Muscle layer of duodenum (tissue), 2 donors: ENCODE measurements around the gene KRTAP10-2.

Experiments
- H3K27ac ChIP-seq: one replicate; pipeline ENCODE4 v1.7.0; 2013; ENCODE audit warnings: mild to moderate bottlenecking, low read length
- H3K27me3 ChIP-seq: one replicate; pipeline ENCODE4 v1.7.0; 2013; ENCODE audit warnings: low read depth, mild to moderate bottlenecking, control low read depth, low read length
- H3K36me3 ChIP-seq, 2 donors: one replicate each; pipeline ENCODE4 v1.7.0; 2013; ENCODE audit warnings: low read length in 2 of 2, control low read depth in 1 of 2, mild to moderate bottlenecking in 1 of 2; ENCODE audit not compliant: insufficient read depth in 2 of 2, control insufficient read depth in 1 of 2
- H3K4me1 ChIP-seq, 2 donors: one replicate each; pipeline ENCODE4 v1.7.0; 2013; ENCODE audit warnings: low read length in 2 of 2, mild to moderate bottlenecking in 2 of 2, control low read depth in 1 of 2, moderate library complexity in 1 of 2; ENCODE audit not compliant: insufficient read depth in 2 of 2, control insufficient read depth in 1 of 2
- H3K4me3 ChIP-seq, 2 donors: one replicate each; pipeline ENCODE4 v1.7.0; 2013; ENCODE audit warnings: low read length in 2 of 2, low read depth in 1 of 2, mild to moderate bottlenecking in 1 of 2
- H3K9me3 ChIP-seq, 2 donors: one replicate each; pipeline ENCODE4 v1.7.0; 2013; ENCODE audit warnings: low read length in 2 of 2, control low read depth in 1 of 2, mild to moderate bottlenecking in 1 of 2; ENCODE audit not compliant: control insufficient read depth in 1 of 2
- donor health status: healthy.

KRTAP10-2 gene

DNA sequence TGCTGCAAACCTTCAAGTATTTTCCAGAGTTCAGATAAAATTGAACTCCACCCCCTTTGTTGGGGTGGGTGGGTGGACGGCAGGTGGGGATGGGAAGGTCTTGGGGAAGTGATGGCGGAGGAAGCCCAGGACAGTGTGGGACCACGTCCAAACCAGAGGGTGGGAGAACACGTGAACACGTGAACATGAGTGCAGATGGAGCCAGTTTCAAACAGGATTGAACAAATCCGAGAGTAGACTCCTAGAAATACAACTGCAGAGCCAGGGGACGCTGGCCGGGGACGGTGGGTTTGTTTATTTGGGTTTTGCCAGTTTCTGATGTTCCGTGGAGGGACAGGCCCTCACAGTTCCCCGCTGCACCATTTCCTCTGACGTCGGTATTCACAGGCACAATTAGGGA, 2.9 kb downstream of the KRTAP10-2 start:
- Histone ChIP-seq H3K4me3 (no peak overlapping the region), H3K27ac (no peak overlapping the region)

DNA sequence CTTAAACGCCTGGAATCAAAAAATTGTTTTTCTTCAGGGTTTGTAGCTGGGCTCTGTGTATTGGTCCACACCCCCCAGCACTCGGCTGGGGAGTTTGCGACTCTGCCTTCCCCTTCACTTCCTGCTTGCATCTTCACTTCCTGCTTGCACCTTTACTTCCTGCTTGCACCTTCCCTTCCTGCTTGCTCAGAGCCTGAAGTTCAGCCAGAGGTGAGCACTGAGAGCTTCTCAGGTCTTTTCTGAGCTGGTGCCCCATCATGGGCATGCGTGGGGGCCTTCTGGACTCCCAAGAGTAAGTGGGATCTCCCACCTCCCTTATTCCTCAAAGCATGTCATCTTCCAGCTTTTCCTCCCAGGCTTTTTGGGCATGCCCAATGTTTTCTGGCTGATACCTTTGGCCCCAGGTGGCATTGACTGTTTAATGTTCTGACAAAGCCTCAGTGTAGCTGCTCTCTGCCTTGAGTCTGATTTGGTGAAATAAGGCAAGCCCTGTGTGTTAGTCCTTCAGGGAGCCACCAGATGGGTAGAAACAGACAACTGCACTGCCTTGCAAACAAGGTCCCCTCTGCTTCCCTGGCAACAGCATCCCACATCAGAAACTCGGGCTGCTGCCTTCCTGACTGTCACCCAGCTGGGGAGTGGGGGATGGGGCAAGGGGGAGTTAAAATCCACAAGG, 3.5 kb downstream of the KRTAP10-2 start:
- H3K27ac ChIP-seq: no peak overlapping the region
- H3K27me3 ChIP-seq: no peaks in the 10 kb centered on the region
- H3K9me3 ChIP-seq: peaks cover 5 to 6% of the 10 kb centered on the region in 2 donors

More for the DNA sequence above, 2.9 kb downstream of the KRTAP10-2 start:
- H3K36me3 ChIP-seq: no peaks in the 10 kb centered on the region
- peaks cover 3 to 5% of the 10 kb centered on the region in 2 donors for H3K9me3 ChIP-seq
- no peaks in the 10 kb centered on the region for H3K27me3 ChIP-seq
- H3K4me1 ChIP-seq: peaks cover 4 to 7% of the 10 kb centered on the region in 2 donors

DNA sequence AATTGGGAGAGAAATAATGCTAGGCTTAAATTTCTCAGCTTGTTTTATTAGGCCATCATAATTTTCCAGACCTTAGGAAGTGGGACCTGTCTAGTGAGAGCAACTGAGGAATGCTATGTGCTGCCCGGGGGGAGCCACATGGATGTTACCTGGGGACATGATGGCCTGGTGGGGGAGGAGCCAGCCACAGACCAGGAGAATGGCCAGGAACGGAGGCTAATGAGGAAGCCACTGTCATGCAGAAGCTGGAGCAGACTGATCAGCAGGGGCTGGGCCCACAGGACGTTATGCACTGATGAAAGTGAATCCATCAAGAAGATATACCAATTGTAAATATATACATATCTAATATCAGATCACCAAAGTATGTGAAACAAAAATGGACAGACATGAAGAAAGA, 6.7 kb downstream of the KRTAP10-2 start:
- Histone ChIP-seq H3K9me3 (peaks cover 5 to 7% of the 10 kb centered on the region in 2 donors), H3K36me3 (no peaks in the 10 kb centered on the region), H3K4me1 (peaks cover 4 to 7% of the 10 kb centered on the region in 2 donors), H3K4me3 (no peak overlapping the region), H3K27me3 (no peaks in the 10 kb centered on the region), H3K27ac (no peak overlapping the region)

More for the DNA sequence above, 3.5 kb downstream of the KRTAP10-2 start:
- peaks cover 4 to 7% of the 10 kb centered on the region in 2 donors for H3K4me1 ChIP-seq
- no peaks in the 10 kb centered on the region for H3K36me3 ChIP-seq
- no peak overlapping the region for H3K4me3 ChIP-seq

DNA sequence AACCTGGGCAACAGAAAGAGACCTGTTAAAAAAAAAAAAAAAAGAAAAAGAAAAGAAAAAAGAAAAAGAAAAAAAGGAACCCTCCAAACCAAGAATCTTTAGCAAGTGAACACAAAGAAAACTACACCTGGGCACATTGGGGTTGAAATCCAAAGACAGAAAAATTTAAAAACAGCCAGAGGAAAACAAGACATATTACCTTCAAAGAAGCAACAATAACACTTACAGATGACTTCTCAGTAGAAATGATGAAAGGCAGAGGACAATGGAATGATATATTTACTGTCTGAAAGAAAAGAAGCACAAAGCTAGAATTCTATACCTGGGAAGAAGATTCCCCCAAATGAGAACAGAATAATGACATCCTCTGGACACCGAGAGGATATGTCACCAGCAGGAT, 8.6 kb downstream of the KRTAP10-2 start:
- H3K27me3 ChIP-seq: no peaks in the 10 kb centered on the region
- no peak overlapping the region for H3K4me3 ChIP-seq
- H3K4me1 ChIP-seq: no peaks in the 10 kb centered on the region
- H3K9me3 ChIP-seq: peaks cover 5 to 7% of the 10 kb centered on the region in 2 donors
- no peaks in the 10 kb centered on the region for H3K36me3 ChIP-seq
- no peak overlapping the region for H3K27ac ChIP-seq

DNA sequence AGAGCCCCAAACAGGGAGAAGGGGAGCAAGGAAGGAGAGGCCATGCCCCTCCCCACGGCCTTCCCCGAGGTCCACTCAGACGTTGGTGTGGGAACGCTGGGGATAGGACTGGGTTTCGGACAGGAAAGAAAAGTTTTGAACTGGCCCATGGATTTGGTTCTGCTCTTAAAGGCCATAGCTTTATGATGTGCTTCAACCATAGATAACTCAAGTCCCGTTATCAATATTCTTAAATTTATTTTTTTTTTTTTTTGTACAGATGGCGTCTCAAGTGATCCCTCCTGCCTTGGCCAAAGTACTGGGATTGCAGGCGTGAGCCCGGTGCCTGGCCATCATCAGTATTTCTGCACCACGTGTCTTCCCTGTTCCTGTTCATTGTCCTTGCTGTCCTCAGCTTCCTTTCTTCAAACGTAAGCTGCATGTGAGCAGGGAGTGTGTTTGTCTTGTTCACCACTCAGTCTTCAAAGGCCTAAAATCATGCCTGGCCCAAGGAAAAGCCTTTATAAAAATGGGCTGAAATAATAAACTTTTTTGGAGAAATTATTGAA, 10.5 kb downstream of the KRTAP10-2 start:
- no peak overlapping the region for H3K4me3 ChIP-seq
- no peak overlapping the region for H3K27ac ChIP-seq
- H3K36me3 ChIP-seq: no peaks in the 10 kb centered on the region
- H3K27me3 ChIP-seq: no peaks in the 10 kb centered on the region
- peaks cover 0 to 4% of the 10 kb centered on the region in 2 donors for H3K9me3 ChIP-seq
- no peaks in the 10 kb centered on the region for H3K4me1 ChIP-seq

DNA sequence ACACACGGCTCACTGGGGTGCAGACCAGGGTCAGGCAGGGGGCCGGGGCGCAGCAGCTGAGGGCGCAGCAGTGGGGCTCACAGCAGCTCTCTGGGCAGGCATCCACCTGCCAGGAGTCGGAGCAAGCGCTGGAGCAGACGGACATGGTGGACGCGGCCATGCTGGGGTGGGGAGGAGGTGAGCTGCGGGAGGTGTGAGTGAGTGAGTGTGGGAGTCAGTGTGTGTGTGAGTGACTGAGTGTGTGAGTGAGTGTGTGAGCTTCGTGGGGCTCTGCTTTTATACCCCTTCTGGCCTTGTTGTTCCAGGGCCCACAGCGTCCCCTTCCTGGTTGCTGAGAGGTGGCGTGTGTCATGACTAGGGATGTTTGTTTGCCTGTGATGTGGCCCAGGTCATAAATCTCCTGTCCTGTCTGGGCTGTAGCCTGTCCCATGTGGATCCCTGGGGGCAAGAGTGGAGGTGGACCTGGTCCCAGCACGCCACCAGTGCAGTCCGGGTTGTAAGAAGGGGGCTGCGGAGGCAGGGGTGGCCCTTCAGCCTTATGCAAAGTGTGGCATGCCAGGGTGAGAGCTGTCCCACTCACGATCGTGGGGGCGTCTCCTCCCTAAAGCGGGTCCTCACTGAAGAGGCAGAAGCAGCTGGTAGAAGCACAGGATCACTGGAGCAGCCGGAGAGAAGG, 11.2 kb downstream of the KRTAP10-2 start, which contains the start of gene KRTAP10-1:
KRTAP10-1 (minus strand) TSS at position 205 of the 676 bp plus-strand sequence; CDS start at position 160, 45 bp downstream.
- Histone ChIP-seq H3K4me3 (no peak within 1 kb of the TSS), H3K27ac (no peak within 1 kb of the TSS), H3K4me1 (no peaks in the 10 kb centered on the region), H3K27me3 (no peaks in the 10 kb centered on the region), H3K36me3 (no peaks in the 10 kb centered on the region), H3K9me3 (peaks cover 0 to 4% of the 10 kb centered on the region in 2 donors)

DNA sequence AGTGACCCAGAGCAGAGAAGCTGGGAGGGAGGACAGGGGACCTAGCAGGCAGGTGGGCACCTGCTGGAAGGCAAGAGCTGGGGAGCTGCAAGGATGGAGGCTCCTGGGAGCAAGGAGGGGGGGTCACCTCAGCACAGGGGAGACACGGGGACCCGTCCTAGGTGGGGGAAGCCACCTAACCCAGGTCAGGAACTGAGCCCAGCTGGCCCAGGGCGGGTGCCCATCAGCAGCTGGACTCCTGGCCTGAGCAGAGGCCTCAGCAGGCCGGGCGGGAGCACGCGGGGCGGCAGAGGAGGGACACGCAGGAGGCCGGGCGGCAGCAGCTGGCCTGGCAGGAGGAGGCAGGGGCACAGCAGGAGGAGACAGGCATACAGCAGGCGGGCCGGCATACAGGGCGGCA, 12.3 kb downstream of the KRTAP10-2 start:
- Histone ChIP-seq H3K9me3 (peaks cover 0 to 4% of the 10 kb centered on the region in 2 donors), H3K27me3 (no peaks in the 10 kb centered on the region), H3K4me1 (no peaks in the 10 kb centered on the region), H3K4me3 (no peak overlapping the region), H3K27ac (no peak overlapping the region), H3K36me3 (no peaks in the 10 kb centered on the region)

DNA sequence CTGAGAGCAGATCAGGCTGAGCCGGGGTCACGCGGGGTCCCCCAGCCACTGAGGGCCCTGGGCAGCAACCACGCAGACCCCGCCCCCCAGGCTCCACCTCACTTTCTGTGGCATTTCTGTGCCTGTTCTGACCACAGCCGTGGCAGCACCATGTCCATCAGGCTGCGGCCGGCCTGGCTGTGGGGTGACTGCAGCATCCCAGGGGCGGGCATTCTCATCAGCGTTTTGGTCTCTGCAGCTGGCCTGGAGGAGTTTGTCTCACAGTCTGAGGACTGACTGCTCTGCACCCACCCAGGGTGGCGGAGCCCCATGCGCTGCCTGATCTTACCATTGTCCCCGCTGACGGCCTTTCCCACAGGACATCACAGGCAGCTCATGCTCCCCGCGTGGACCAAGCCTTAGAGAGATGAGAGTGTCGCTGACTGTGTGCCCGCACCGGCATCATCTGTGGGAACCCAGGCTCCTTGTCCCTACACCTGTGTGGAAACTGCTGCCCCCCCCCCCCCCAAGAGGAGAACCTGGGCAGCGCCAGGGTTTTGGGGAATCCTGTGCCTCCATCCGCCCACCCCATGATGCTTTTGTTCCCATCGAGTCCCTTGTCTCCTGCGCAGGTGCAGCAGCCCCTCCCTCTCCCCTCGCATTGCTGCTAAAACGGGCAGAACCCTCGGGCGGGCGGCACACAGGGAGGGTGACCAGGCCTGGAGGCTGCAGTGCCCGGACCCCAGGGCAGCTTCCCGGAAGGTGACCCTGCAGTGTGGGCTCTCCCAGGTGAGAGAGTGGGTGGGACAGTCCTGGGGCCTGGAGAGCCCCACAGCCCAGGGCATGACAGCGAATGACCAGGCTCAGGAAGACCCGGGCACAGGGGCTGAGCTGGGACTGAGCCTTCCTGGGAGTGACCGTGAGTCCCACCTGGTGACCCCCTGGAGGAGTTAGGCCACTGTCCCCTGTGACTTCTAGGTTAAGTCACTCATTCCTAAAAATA, 13.1 kb downstream of the KRTAP10-2 start:
- H3K4me3 ChIP-seq: no peak overlapping the region
- H3K9me3 ChIP-seq: peaks cover 0 to 4% of the 10 kb centered on the region in 2 donors
- H3K27ac ChIP-seq: no peak overlapping the region
- no peaks in the 10 kb centered on the region for H3K36me3 ChIP-seq
- H3K4me1 ChIP-seq: no peaks in the 10 kb centered on the region
- H3K27me3 ChIP-seq: no peaks in the 10 kb centered on the region

DNA sequence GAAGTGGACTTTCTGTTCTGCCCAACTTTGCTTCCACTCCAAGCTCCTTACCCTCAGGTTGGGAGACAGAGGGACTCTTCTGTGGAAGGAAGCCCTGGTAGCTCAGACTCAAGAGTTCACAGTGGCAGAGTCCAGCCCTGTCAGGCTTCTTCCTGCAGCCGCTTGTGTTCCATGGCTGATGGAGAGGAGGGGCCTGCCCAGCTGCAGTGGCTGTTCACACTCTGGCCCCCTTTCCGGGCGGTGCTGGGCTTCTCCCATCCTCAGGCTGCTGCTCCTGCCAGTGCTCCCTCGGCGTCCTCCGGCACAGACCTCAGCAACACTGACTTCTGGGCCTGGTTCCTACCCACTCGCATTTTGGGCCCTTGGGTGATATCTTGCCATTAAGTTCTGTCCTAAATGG, 15.3 kb downstream of the KRTAP10-2 start:
- Histone ChIP-seq H3K9me3 (no peaks in the 10 kb centered on the region), H3K27me3 (no peaks in the 10 kb centered on the region), H3K27ac (no peak overlapping the region), H3K4me3 (no peak overlapping the region), H3K4me1 (no peaks in the 10 kb centered on the region), H3K36me3 (no peaks in the 10 kb centered on the region)

DNA sequence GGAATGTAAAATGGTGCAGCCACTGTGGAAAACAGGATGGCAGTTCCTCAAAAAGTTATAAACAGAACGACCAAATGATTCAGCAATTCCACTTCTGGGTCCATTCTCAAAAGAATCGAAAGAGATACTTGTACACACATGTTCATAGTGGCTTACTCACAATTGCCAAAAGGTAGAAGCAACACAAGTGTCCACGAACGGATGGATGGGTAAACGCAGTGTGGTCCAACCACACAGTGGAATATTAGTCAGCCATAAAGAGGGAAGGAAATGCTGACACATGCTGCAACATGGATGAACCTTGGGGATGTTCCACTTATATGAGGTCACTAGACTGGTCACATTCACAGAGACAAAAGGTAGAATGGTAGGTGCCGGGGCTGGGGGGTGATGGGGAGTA, 16.6 kb downstream of the KRTAP10-2 start:
- no peak overlapping the region for H3K27ac ChIP-seq
- H3K36me3 ChIP-seq: no peaks in the 10 kb centered on the region
- no peaks in the 10 kb centered on the region for H3K4me1 ChIP-seq
- H3K27me3 ChIP-seq: no peaks in the 10 kb centered on the region
- no peaks in the 10 kb centered on the region for H3K9me3 ChIP-seq
- no peak overlapping the region for H3K4me3 ChIP-seq
